Stimulated activated naive CD4-positive, alpha-beta T cell (primary cell): ENCODE results near the gene GDF9.

Experiments
- DNase-seq, 6 experiments: peaks; one replicate each; lab custom pipeline; 2025; lab: John Stamatoyannopoulos, UW

GDF9 gene

DNA sequence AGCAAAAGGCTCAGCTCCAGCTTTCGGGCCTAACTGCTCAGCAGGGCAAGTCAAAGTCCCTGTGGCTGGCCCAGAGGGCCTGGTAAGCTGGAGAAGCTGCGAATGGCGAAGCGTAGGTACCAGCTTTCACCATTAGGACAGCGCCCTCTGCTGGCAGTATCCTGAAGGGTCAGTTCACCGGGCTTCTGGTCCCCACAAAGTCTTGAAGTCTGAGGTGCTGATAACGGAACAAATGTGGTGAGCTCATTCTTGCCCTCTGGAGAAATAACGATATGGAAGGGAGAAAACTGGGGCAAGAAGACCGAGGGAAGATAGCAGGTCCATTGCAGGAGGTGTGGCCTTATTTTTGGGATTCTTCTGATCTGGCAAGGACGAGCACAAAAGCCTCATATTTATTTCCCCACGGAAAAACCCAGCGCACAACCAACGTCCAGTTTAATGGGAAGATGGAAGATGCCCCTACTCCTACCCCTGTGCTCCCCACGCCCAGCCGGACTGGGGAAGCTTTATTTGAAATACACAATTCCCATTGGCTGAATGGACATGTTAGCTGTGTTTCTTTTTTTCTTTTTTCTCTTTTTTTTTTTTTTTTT, 46.0 kb downstream of the GDF9 start:
- DNase-seq, result peak; percentile 50 to 85 (median 78)

GRCh38 chr5:132819468-132819867, 46.8 kb downstream of the GDF9 start:
- peak in 2 of 6 experiments; percentile 10 to 45 for DNase-seq

DNA sequence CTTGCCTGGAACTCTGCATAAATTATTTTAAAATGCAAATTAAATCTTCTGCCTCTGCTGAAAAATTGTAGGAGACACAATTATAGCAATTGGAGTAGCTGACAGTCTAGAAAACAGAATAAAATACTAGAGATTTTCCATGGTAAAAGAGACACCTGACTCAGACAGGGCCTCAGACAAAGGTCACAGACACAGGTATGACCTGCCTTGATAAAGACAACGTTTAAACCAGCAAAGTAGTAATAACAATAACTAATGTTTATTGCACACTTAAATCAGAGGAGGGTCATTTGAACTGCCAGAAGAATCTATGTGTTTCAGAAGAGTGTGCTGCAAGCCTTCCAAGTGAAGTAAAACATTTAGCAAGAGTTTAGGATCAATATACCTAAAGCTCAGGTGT, 49.3 kb downstream of the GDF9 start:
- no peak for DNase-seq

DNA sequence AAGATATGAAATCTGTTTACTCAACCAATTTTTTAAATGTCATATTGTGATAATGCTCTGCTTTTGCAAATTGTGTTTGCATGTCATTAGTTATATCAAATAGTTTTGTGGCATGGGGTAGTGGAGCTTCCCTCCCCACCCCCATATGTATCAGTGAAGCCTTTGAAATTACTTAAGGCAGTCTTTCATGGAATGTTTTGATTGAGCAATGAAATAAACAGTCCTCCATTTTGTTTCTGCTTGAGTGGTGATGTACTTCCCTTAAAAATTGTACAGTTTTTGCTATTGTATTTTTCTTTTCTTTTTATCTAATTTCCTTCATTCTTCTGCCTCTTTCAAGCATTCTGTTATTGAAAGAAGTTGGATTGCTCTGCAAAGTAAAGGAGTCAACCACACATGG, 49.7 kb downstream of the GDF9 start:
- no peak for DNase-seq

- DNase-seq, result no peak
Observed at GRCh38 chr5:132816083-132816482, 50.2 kb downstream of the GDF9 start.

DNA sequence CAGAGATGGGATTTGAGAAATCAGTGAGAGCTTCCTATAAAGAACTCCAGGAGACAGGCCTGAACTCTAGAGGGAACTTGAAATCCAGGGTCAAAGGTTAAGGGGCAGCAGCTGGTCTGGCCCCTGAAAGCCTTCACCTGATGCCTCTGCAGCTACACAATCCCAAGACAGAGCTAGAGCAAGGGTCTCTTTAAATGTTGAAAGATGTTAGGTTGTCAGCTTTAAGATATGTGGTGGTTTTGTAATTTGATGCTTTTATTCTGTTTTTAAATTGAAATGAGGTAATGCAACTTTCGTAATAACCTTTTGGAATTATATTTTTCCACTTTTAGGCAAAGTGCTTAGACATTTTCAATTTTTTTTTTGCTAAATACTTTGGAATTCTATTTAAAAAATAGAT, 50.8 kb downstream of the GDF9 start:
- DNase-seq, result no peak

DNA sequence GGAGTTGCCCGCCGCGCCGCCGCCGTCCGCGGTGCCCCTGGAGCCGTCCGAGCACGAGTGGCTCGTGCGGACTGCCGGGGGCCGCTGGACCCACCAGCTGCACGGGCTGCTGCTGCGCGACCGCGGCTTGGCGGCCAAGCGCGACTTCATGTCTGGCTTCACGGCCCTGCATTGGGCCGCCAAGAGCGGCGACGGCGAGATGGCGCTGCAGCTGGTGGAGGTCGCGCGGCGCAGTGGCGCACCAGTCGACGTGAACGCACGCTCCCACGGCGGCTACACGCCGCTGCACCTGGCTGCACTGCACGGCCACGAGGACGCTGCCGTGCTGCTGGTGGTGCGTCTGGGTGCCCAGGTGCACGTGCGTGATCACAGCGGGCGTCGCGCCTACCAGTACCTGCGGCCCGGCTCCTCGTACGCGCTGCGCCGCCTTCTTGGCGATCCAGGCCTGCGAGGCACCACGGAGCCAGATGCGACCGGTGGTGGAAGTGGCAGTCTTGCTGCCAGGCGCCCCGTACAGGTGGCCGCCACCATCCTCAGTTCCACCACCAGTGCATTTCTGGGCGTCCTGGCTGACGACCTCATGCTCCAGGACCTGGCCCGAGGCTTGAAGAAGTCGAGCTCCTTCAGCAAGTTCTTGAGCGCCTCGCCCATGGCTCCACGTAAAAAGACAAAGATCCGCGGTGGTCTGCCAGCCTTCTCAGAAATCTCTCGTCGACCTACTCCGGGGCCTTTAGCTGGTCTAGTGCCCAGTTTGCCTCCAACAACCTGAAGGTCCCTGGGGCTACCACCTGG, 51.6 kb downstream of the GDF9 start:
- DNase-seq, result no peak

GRCh38 chr5:132813599-132814502, 52.4 kb downstream of the GDF9 start:
- DNase-seq, result peak in 3 of 6 experiments; percentile 26 to 54 (median 30)

DNA sequence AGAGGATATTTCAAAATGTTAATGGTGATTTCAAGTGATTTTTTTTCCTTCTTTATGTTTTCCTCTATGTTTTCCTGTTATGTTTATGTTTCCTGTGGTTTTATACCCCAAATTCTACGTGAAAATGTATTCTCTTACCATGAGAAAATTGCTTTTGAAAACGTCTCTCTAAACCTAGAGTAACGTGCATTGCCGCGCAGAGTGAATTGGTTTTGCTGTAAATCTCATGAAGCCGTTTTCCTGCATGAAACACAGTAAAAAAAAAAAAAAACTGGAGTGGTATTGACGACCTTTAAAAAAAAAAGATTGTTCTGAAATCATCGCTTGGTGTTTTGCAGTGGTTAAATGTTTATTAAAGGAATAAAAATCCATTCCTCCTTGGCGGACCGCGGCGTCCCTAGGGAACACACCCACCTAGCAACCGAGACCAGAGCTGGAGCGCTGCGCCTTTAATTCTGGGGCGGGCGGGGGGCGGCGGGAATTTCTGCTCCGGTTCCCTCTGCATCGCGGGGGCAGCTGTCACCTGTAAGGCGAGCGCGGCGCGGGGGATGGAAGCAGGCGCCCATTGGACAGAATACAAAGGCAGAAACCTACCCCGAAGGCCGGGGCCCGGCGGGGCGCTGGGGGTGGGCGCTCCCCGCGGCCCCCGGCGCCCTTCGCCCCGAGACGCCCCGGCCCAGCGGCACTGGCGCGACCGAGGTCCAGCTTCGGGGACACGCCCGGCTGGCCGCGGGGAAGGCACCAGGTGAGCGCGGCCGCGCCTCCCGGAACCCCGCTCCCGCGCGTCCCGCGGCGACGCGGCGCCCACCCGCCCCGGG, 53.3 kb downstream of the GDF9 start, which contains the start of gene SOWAHA:
SOWAHA (plus strand) TSS at position 522 of the 818 bp plus-strand sequence. CDS start 320 bp downstream, outside the sequence.
- peak in 3 of 6 experiments; percentile 17 to 40 (median 21) for DNase-seq

GRCh38 chr5:132812123-132812765, 54.0 kb downstream of the GDF9 start:
- no peak for DNase-seq
